Osteocyte (in vitro differentiated cells): ENCODE measurements around the gene CAMK1G. TPM values are rescaled to one million over a fixed set of nuclear protein-coding genes. Genes with fewer than 3 reads are reported as not detected.

Experiments
- DNase-seq: peaks from one replicate; pipeline ENCODE4 v3.0.0; 2021; ENCODE audit warnings: mixed read lengths; ENCODE audit not compliant: unreplicated experiment; ENCODE audit errors: extremely low spot score
- H3K27ac Mint-ChIP-seq: one replicate; pipeline ENCODE4 v1.8.0; 2021; ENCODE audit warnings: mild to moderate bottlenecking, mixed read lengths; ENCODE audit not compliant: unreplicated experiment
- H3K27me3 Mint-ChIP-seq: one replicate; pipeline ENCODE4 v1.8.0; 2021; ENCODE audit warnings: mixed read lengths; ENCODE audit not compliant: unreplicated experiment
- H3K36me3 Mint-ChIP-seq: one replicate; pipeline ENCODE4 v1.8.0; 2021; ENCODE audit warnings: mixed read lengths; ENCODE audit not compliant: unreplicated experiment
- H3K4me1 Mint-ChIP-seq: one replicate; pipeline ENCODE4 v1.8.0; 2021; ENCODE audit warnings: mixed read lengths; ENCODE audit not compliant: unreplicated experiment
- H3K4me3 Mint-ChIP-seq: one replicate; pipeline ENCODE4 v1.8.0; 2021; ENCODE audit warnings: mild to moderate bottlenecking, moderate library complexity, mixed read lengths; ENCODE audit not compliant: unreplicated experiment
- H3K9me3 Mint-ChIP-seq: one replicate; pipeline ENCODE4 v1.8.0; 2021; ENCODE audit warnings: mixed read lengths; ENCODE audit not compliant: unreplicated experiment
- total RNA-seq: library from RNA; stranded (reverse); gene quantifications from 2 replicates; pipeline ENCODE4 v1.2.1, GENCODE V29; 2021
- TF ChIP-seq, protein P1 (sequence below): fragments of 200-600 bp; sonication (generic); IDR thresholded peaks from 2 replicates; pipeline ENCODE4 v1.5.0; 2021; ENCODE audit warnings: antibody characterized with exemption, mild to moderate bottlenecking, moderate library complexity

CAMK1G gene
- total RNA-seq, 1 donor from 2014 or later: not detected

- no peak for DNase-seq
- Mint-ChIP-seq H3K4me1 (no peaks in the 10 kb centered on the region), H3K36me3 (no peaks in the 10 kb centered on the region), H3K4me3 (no peak overlapping the region), H3K27ac (no peak overlapping the region), H3K9me3 (no peaks in the 10 kb centered on the region), H3K27me3 (peaks cover 10% of the 10 kb centered on the region)
- TF ChIP-seq, protein P1, sequence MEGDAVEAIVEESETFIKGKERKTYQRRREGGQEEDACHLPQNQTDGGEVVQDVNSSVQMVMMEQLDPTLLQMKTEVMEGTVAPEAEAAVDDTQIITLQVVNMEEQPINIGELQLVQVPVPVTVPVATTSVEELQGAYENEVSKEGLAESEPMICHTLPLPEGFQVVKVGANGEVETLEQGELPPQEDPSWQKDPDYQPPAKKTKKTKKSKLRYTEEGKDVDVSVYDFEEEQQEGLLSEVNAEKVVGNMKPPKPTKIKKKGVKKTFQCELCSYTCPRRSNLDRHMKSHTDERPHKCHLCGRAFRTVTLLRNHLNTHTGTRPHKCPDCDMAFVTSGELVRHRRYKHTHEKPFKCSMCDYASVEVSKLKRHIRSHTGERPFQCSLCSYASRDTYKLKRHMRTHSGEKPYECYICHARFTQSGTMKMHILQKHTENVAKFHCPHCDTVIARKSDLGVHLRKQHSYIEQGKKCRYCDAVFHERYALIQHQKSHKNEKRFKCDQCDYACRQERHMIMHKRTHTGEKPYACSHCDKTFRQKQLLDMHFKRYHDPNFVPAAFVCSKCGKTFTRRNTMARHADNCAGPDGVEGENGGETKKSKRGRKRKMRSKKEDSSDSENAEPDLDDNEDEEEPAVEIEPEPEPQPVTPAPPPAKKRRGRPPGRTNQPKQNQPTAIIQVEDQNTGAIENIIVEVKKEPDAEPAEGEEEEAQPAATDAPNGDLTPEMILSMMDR: no peak
Measured at GRCh38 chr1:209611771-209612570, 28.5 kb downstream of the CAMK1G start.

- no peaks in the 10 kb centered on the region for H3K9me3 Mint-ChIP-seq
- DNase-seq: no peak
- no peak overlapping the region for H3K27ac Mint-ChIP-seq
- no peaks in the 10 kb centered on the region for H3K4me1 Mint-ChIP-seq
- H3K27me3 Mint-ChIP-seq: peaks cover 10% of the 10 kb centered on the region
- no peak overlapping the region for H3K4me3 Mint-ChIP-seq
- no peaks in the 10 kb centered on the region for H3K36me3 Mint-ChIP-seq
- TF ChIP-seq, protein P1: no peak
Measured at GRCh38 chr1:209612646-209613399, 29.3 kb downstream of the CAMK1G start.

- no peak for DNase-seq
- peaks cover 10% of the 10 kb centered on the region for H3K27me3 Mint-ChIP-seq
- no peaks in the 10 kb centered on the region for H3K9me3 Mint-ChIP-seq
- no peak overlapping the region for H3K27ac Mint-ChIP-seq
- no peaks in the 10 kb centered on the region for H3K36me3 Mint-ChIP-seq
- no peaks in the 10 kb centered on the region for H3K4me1 Mint-ChIP-seq
- no peak overlapping the region for H3K4me3 Mint-ChIP-seq
- TF ChIP-seq, protein P1: no peak
Measured at GRCh38 chr1:209613400-209614150, 30.1 kb downstream of the CAMK1G start.

DNA sequence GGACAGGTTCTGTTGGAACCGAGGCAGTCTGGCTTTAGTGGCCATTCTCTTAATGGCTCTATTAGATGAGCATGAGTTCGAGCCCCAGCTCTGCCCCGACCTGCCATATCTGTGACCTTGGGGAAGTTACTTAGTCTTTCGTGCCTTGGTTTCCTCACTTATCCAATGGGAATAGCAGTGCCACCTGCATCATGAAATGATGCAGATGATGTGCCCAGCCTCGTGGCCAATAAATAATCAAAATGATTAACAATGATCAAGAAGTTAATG, 30.6 kb downstream of the CAMK1G start:
- H3K36me3 Mint-ChIP-seq: no peaks in the 10 kb centered on the region
- no peak overlapping the region for H3K4me3 Mint-ChIP-seq
- peaks cover 5% of the 10 kb centered on the region for H3K4me1 Mint-ChIP-seq
- H3K27ac Mint-ChIP-seq: no peak overlapping the region
- peaks cover 10% of the 10 kb centered on the region for H3K27me3 Mint-ChIP-seq
- DNase-seq: no peak
- TF ChIP-seq, protein P1: no peak
- no peaks in the 10 kb centered on the region for H3K9me3 Mint-ChIP-seq

DNA sequence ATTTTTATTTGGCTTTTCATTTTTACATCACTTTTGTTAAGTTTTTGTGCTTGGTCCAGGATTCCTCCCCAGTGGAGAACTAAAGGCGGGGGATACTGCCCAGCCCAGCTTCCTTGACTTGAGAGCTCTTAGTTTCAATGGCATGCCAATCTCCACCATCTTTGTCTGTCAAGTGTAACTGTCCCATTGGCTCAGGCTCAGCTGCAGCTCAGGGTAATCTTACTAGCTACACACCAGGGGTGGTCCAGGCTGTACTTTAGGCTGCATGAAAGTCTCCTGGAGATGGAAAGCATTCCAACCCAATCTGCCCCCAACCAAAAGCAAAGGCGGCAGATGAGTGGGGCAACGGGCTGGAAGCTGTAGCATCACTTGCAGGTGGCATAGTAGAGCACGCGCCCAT, 31.4 kb downstream of the CAMK1G start:
- DNase-seq: no peak
- Mint-ChIP-seq H3K27me3 (peaks cover 10% of the 10 kb centered on the region), H3K4me3 (no peak overlapping the region), H3K36me3 (no peaks in the 10 kb centered on the region), H3K4me1 (peaks cover 5% of the 10 kb centered on the region), H3K9me3 (no peaks in the 10 kb centered on the region), H3K27ac (no peak overlapping the region)
- TF ChIP-seq, protein P1: no peak
